B cell (primary cell): ENCODE measurements around the gene TRPT1. TPM values are rescaled to one million over a fixed set of nuclear protein-coding genes. Genes with fewer than 3 reads are reported as not detected.

Experiments used
- ATAC-seq: fragments of 200-7000 bp; cut with Tn5 transposase; one replicate; pipeline ENCODE4 v1.10.0; 2021; ENCODE audit warnings: low read depth, mild to moderate bottlenecking, moderate number of reproducible peaks, moderate library complexity
- CTCF ChIA-PET: fragments of 350-600 bp; sonication (Branson Sonifier 250); formaldehyde crosslinking; loops from one replicate; lab custom pipeline; 2021; ENCODE audit warnings: antibody characterized with exemption, inconsistent platforms; lab: Charles Lee
- POLR2A ChIA-PET: fragments of 350-600 bp; sonication (Branson Sonifier 250); formaldehyde crosslinking; loops from one replicate; lab custom pipeline; 2021; ENCODE audit warnings: antibody characterized with exemption; lab: Charles Lee
- DNase-seq: peaks from one replicate; pipeline ENCODE4 v3.0.0; 2013
- H2AFZ ChIP-seq: 2 replicates; pipeline ENCODE4 v1.6.1; 2012; ENCODE audit warnings: mild to moderate bottlenecking, low read depth, low read length; ENCODE audit not compliant: insufficient read depth, poor library complexity, severe bottlenecking
- H3K27ac ChIP-seq, 2 donors: 1 replicate in 1 of 2; 2 replicates in 1 of 2; pipeline ENCODE4 v1.5.1; 2012 to 2013; ENCODE audit warnings: low read length in 2 of 2, mild to moderate bottlenecking in 2 of 2, moderate library complexity in 1 of 2
- H3K27me3 ChIP-seq, 4 experiments: fragments of 200-600 bp in 1 of 4; sonication (generic) in 1 of 4; replicated peaks in 1 of 4; 1 replicate in 2 of 4; 2 replicates in 2 of 4; pipeline versions ENCODE4 v1.6.1 to v1.7.0; 2013 to 2016; ENCODE audit warnings: low read length in 3 of 4, mild to moderate bottlenecking in 2 of 4, mixed read lengths in 1 of 4, moderate library complexity in 1 of 4; ENCODE audit not compliant: insufficient read depth in 4 of 4, control insufficient read depth in 3 of 4; ENCODE audit errors: control extremely low read depth in 1 of 4
- H3K36me3 ChIP-seq, 2 experiments: replicated peaks in 1 of 2; 1 replicate in 1 of 2; 2 replicates in 1 of 2; pipeline versions ENCODE4 v1.6.1 to v1.7.1; 2013; ENCODE audit warnings: low read length in 1 of 2; ENCODE audit not compliant: insufficient read depth in 2 of 2, control insufficient read depth in 1 of 2; ENCODE audit errors: control extremely low read depth in 1 of 2, extremely low read depth in 1 of 2
- H3K4me1 ChIP-seq, 2 donors: fragments of 200-600 bp in 1 of 2; sonication (generic) in 1 of 2; 1 replicate in 1 of 2; 2 replicates in 1 of 2; pipeline versions ENCODE4 v1.5.1 to v1.6.1; 2013 to 2017; ENCODE audit warnings: low read length in 2 of 2; ENCODE audit not compliant: control insufficient read depth in 2 of 2, insufficient read depth in 2 of 2
- H3K4me2 ChIP-seq: replicated peaks from 2 replicates; pipeline ENCODE3; 2012; ENCODE audit warnings: mild to moderate bottlenecking, low read depth, low read length; ENCODE audit not compliant: poor library complexity, severe bottlenecking
- H3K4me3 ChIP-seq, 5 experiments: fragments of 200-600 bp in 1 of 5; sonication (generic) in 1 of 5; 1 replicate in 3 of 5; 2 replicates in 2 of 5; pipeline versions ENCODE4 v1.5.1 to v1.7.0; 2011 to 2016; ENCODE audit warnings: low read length in 4 of 5, mild to moderate bottlenecking in 4 of 5, low read depth in 2 of 5, control low read depth in 1 of 5, moderate library complexity in 1 of 5; ENCODE audit not compliant: insufficient read depth in 1 of 5; ENCODE audit errors: control extremely low read depth in 1 of 5, extremely low read depth in 1 of 5
- H3K79me2 ChIP-seq: fragments of 200-600 bp; sonication (generic); one replicate; pipeline ENCODE4 v1.6.0; 2016; ENCODE audit warnings: low read length; ENCODE audit not compliant: control insufficient read depth, insufficient read depth
- H3K9ac ChIP-seq: fragments of 200-600 bp; sonication (generic); 2 replicates; pipeline ENCODE4 v1.6.1; 2017; ENCODE audit warnings: mild to moderate bottlenecking, low read length, moderate library complexity
- H3K9me3 ChIP-seq, 3 donors: one replicate each; pipeline versions ENCODE4 v1.6.1 to v1.7.1; 2013; ENCODE audit warnings: low read length in 2 of 3; ENCODE audit not compliant: control insufficient read depth in 2 of 3, insufficient read depth in 1 of 3; ENCODE audit errors: control extremely low read depth in 1 of 3
- H4K20me1 ChIP-seq: 2 replicates; pipeline ENCODE4 v1.6.0; 2012; ENCODE audit warnings: mild to moderate bottlenecking, low read length; ENCODE audit not compliant: insufficient read depth, control insufficient read depth, poor library complexity, severe bottlenecking
- H3K27ac Mint-ChIP-seq: one replicate; pipeline ENCODE4 v1.8.0; 2021; ENCODE audit warnings: mixed read lengths
- H3K27me3 Mint-ChIP-seq: one replicate; pipeline ENCODE4 v1.8.0; 2021; ENCODE audit warnings: mixed read lengths
- H3K4me1 Mint-ChIP-seq: one replicate; pipeline ENCODE4 v1.8.0; 2021; ENCODE audit warnings: mixed read lengths
- H3K4me3 Mint-ChIP-seq: one replicate; pipeline ENCODE4 v1.8.0; 2021; ENCODE audit warnings: mixed read lengths
- H3K9me3 Mint-ChIP-seq: one replicate; pipeline ENCODE4 v1.8.0; 2022; ENCODE audit warnings: mixed read lengths; ENCODE audit not compliant: insufficient read depth
- CTCF ChIP-seq: fragments of 200-600 bp; IDR thresholded peaks from one replicate; pipeline ENCODE4 v1.8.0; 2022; ENCODE audit warnings: antibody characterized with exemption, mild to moderate bottlenecking
- EZH2 ChIP-seq: IDR thresholded peaks from 2 replicates; pipeline ENCODE4 v1.6.1; 2012; ENCODE audit warnings: borderline replicate concordance, low read depth, mild to moderate bottlenecking, moderate library complexity, low read length; ENCODE audit not compliant: insufficient read depth, poor library complexity, severe bottlenecking
- WGBS: methylation state at CpG from one replicate; pipeline ENCODE4 v1.1.5; 2013; ENCODE audit warnings: missing lambda C conversion rate; ENCODE audit not compliant: insufficient coverage; 5-methylcytosine and 5-hydroxymethylcytosine counted together
- intact Hi-C: fragments of 100-400 bp; cut with micrococcal nuclease; formaldehyde crosslinking; loops from one replicate; pipeline ENCODE4 v1.10.0; 2022
- polyA plus RNA-seq: library from polyadenylated mRNA; depleted of rRNA; stranded (reverse); fragments of >200 nt; gene quantifications from 2 replicates; pipeline ENCODE4 v1.2.3, GENCODE V29; 2012
- total RNA-seq, 2 donors: library from RNA; stranded (reverse); fragments of 120-200 nt in 1 of 2; gene quantifications; 1 replicate in 1 of 2; 2 replicates in 1 of 2; pipeline versions ENCODE4 v1.2.3 to v1.2.4, GENCODE V29; 2013 to 2022

The TRPT1 gene
- total and polyA plus RNA-seq, 2 donors (not counting 1 experiment from before 2014, with no cell fraction given): 59.6 to 145 TPM

GRCh38 chr11:64181506-64182411 lies 44.2 kb downstream of the TRPT1 start:
- peak overlapping the region; percentile 34 for H3K4me3 Mint-ChIP-seq
- Histone ChIP-seq H4K20me1 (no peaks in the 10 kb centered on the region), H3K27me3 (no peaks in the 10 kb centered on the region), H3K4me1 (peaks cover 18 to 31% of the 10 kb centered on the region in 2 donors), H3K27ac (no peak overlapping the region), H3K4me3 (no peak overlapping the region), H3K4me2 (peak overlapping the region; percentile 35), H3K36me3 (peaks cover 0 to 2% of the 10 kb centered on the region in 2 experiments), H3K9me3 (no peaks in the 10 kb centered on the region), H3K79me2 (peaks cover 43% of the 10 kb centered on the region), H2AFZ (peak overlapping the region; percentile 47), H3K9ac (no peak overlapping the region)
- ChIA-PET CTCF (interaction anchor here (0.7 to 1.0 kb wide), 2 partner anchors 119 to 120 kb away, joined by 3 read pairs; no protein-coding TSS in a partner anchor), POLR2A (interaction anchor here (0.6 to 0.7 kb wide), 4 partner anchors 11 to 247 kb away, joined by 3 to 4 read pairs (median 3); no protein-coding TSS in a partner anchor)
- peaks cover 38% of the 10 kb centered on the region for H3K4me1 Mint-ChIP-seq
- TF ChIP-seq EZH2 (no peak), CTCF (no peak)
- ATAC-seq (no peak), DNase-seq (no peak)
- H3K27ac Mint-ChIP-seq: peak overlapping the region; percentile 32
- intact Hi-C loops: no loop called here
- no peaks in the 10 kb centered on the region for H3K27me3 Mint-ChIP-seq
- 29% methylated on average over 12 of the region's 17 CpGs for WGBS
- H3K9me3 Mint-ChIP-seq: no peaks in the 10 kb centered on the region

- ChIA-PET POLR2A (no interaction called here), CTCF (no interaction called here)
- no peak overlapping the region for H3K4me3 Mint-ChIP-seq
- DNase-seq (no peak), ATAC-seq (no peak)
- 94% methylated on average over 5 of the region's 5 CpGs for WGBS
- no peak overlapping the region for H2AFZ ChIP-seq
- no peaks in the 10 kb centered on the region for H3K9me3 Mint-ChIP-seq
- H3K27ac ChIP-seq: no peak overlapping the region
- no peaks in the 10 kb centered on the region for H3K9me3 ChIP-seq
- no peak overlapping the region for H3K4me3 ChIP-seq
- H3K4me2 ChIP-seq: no peak overlapping the region
- H3K27ac Mint-ChIP-seq: no peak overlapping the region
- TF ChIP-seq CTCF: no peak
- TF ChIP-seq EZH2: no peak
- peaks cover 18 to 31% of the 10 kb centered on the region in 2 donors for H3K4me1 ChIP-seq
- no peaks in the 10 kb centered on the region for H3K27me3 Mint-ChIP-seq
- H3K36me3 ChIP-seq: peaks cover 0 to 2% of the 10 kb centered on the region in 2 experiments
- H3K4me1 Mint-ChIP-seq: peaks cover 36% of the 10 kb centered on the region
- H3K79me2 ChIP-seq: peaks cover 43% of the 10 kb centered on the region
- no peaks in the 10 kb centered on the region for H3K27me3 ChIP-seq
- intact Hi-C loops: no loop called here
- no peak overlapping the region for H3K9ac ChIP-seq
- H4K20me1 ChIP-seq: no peaks in the 10 kb centered on the region
Observed at GRCh38 chr11:64180891-64181290, 45.1 kb downstream of the TRPT1 start.
